Liver (tissue), 9 donors: ENCODE measurements around the gene RANBP1. TPM values are rescaled to one million over a fixed set of nuclear protein-coding genes. Genes with fewer than 3 reads are reported as not detected.

Experiments used
- DNase-seq: peaks from one replicate; pipeline ENCODE4 v3.0.0-alpha.2; 2017; ENCODE audit warnings: low spot score
- H3K27ac ChIP-seq, 2 donors: one replicate each; pipeline ENCODE4 v1.7.0; 2013; ENCODE audit warnings: inconsistent platforms in 2 of 2, low read length in 2 of 2, control low read depth in 1 of 2, low read depth in 1 of 2, mild to moderate bottlenecking in 1 of 2
- H3K27me3 ChIP-seq, 4 donors: one replicate each; pipeline versions ENCODE4 v1.6.1 to v1.7.0; 2013; ENCODE audit warnings: low read length in 3 of 4, inconsistent platforms in 1 of 4, mild to moderate bottlenecking in 1 of 4, moderate library complexity in 1 of 4; ENCODE audit not compliant: control insufficient read depth in 4 of 4, insufficient read depth in 4 of 4
- H3K36me3 ChIP-seq, 4 donors: one replicate each; pipeline versions ENCODE4 v1.6.1 to v1.7.0; 2013; ENCODE audit warnings: low read length in 3 of 4, mild to moderate bottlenecking in 3 of 4, low read depth in 1 of 4, moderate library complexity in 1 of 4; ENCODE audit not compliant: control insufficient read depth in 4 of 4, insufficient read depth in 3 of 4
- H3K4me1 ChIP-seq, 4 donors: one replicate each; pipeline versions ENCODE4 v1.6.1 to v1.7.0; 2013; ENCODE audit warnings: low read length in 3 of 4, mild to moderate bottlenecking in 3 of 4, moderate library complexity in 1 of 4; ENCODE audit not compliant: control insufficient read depth in 4 of 4, insufficient read depth in 4 of 4
- H3K4me3 ChIP-seq, 3 donors: one replicate each; pipeline versions ENCODE4 v1.6.1 to v1.7.0; 2013; ENCODE audit warnings: low read length in 3 of 3, control low read depth in 1 of 3, low read depth in 1 of 3, mild to moderate bottlenecking in 1 of 3
- H3K9ac ChIP-seq, 2 donors: one replicate each; pipeline ENCODE4 v1.7.0; 2013; ENCODE audit warnings: low read length in 2 of 2, mild to moderate bottlenecking in 2 of 2, moderate library complexity in 2 of 2, control low read depth in 1 of 2, low read depth in 1 of 2
- H3K9me3 ChIP-seq, 4 donors: one replicate each; pipeline versions ENCODE4 v1.6.1 to v1.7.0; 2013; ENCODE audit warnings: low read length in 3 of 4; ENCODE audit not compliant: control insufficient read depth in 4 of 4
- CTCF ChIP-seq: fragments of 150-350 bp; IDR thresholded peaks from 2 replicates; pipeline ENCODE4 v1.5.1; 2017; ENCODE audit warnings: improper control_type of control experiment, low read depth, low read length; ENCODE audit not compliant: missing input control
- EGR1 ChIP-seq, 2 donors: IDR thresholded peaks; 2 replicates each; pipeline ENCODE4 v1.6.1; 2016 to 2018; ENCODE audit warnings: antibody characterized with exemption in 2 of 2, low read depth in 2 of 2
- FOXA1 ChIP-seq: IDR thresholded peaks from 2 replicates; pipeline ENCODE4 v1.6.1; 2016; ENCODE audit warnings: antibody characterized with exemption
- GABPA ChIP-seq, 2 donors: IDR thresholded peaks in 1 of 2; conservative IDR thresholded peaks in 1 of 2; 2 replicates each; pipeline ENCODE4 v1.6.1; 2016; ENCODE audit warnings: antibody characterized with exemption in 2 of 2, mild to moderate bottlenecking in 1 of 2, moderate library complexity in 1 of 2
- HNF4A ChIP-seq, 2 donors: conservative IDR thresholded peaks; 2 replicates each; pipeline ENCODE4 v1.6.1; 2016; ENCODE audit warnings: antibody characterized with exemption in 2 of 2, mild to moderate bottlenecking in 2 of 2
- MAX ChIP-seq: IDR thresholded peaks from 2 replicates; pipeline ENCODE4 v1.6.1; 2016; ENCODE audit warnings: antibody characterized with exemption
- REST ChIP-seq: IDR thresholded peaks from 2 replicates; pipeline ENCODE4 v1.6.1; 2016; ENCODE audit warnings: antibody characterized with exemption, mild to moderate bottlenecking
- YY1 ChIP-seq: IDR thresholded peaks from 2 replicates; pipeline ENCODE4 v1.6.1; 2016; ENCODE audit warnings: antibody characterized with exemption, mild to moderate bottlenecking
- ZBTB33 ChIP-seq: IDR thresholded peaks from 2 replicates; pipeline ENCODE4 v1.6.1; 2016; ENCODE audit warnings: antibody characterized with exemption
- WGBS: extraction: QIAGEN DNeasy Blood & Tissue Kit; methylation state at CpG from one replicate; pipeline ENCODE4 v1.1.7; 2013; 5-methylcytosine and 5-hydroxymethylcytosine counted together
- polyA plus RNA-seq, 2 donors: library from polyadenylated mRNA; stranded (reverse) in 1 of 2; unstranded in 1 of 2; fragments of 200-250 nt in 1 of 2; fragments of >200 nt in 1 of 2; fragmentation: Nextera tagmentation in 1 of 2; extraction: Ambion mirVana in 1 of 2; gene quantifications; one replicate each; pipeline versions ENCODE4 v1.2.1 to v1.2.3, GENCODE V29; 2013 to 2015
- total RNA-seq, 2 donors: library from RNA; depleted of rRNA; stranded (reverse); fragments of >200 nt; gene quantifications; one replicate each; pipeline ENCODE4 v1.2.3, GENCODE V29; 2014
- donor health status: healthy.
- donor health status: healthy.
- donor health status: healthy.
- donor health status: healthy.
- donor health status: healthy.

Gene RANBP1
- total and polyA plus RNA-seq, 4 donors = 62.3 to 102 (median 87.8) TPM

- Histone ChIP-seq H3K27me3 (no peaks in the 10 kb centered on the region), H3K4me3 (no peak overlapping the region), H3K4me1 (no peaks in the 10 kb centered on the region), H3K9me3 (no peaks in the 10 kb centered on the region), H3K36me3 (peaks cover 0 to 9% (median 0%) of the 10 kb centered on the region in 4 donors), H3K9ac (no peak overlapping the region), H3K27ac (no peak overlapping the region)
- no peak for DNase-seq
- TF ChIP-seq CTCF (no peak), FOXA1 (no peak), REST (no peak), ZBTB33 (no peak), HNF4A (conservative IDR thresholded peaks at IDR 0.05) (no peak)
- WGBS = 93% methylated on average over 22 of the region's 22 CpGs
These were observed 29.4 kb downstream of the RANBP1 start for GRCh38 chr22:20145206-20145831.

- Histone ChIP-seq H3K27ac (no peak overlapping the region), H3K36me3 (peaks cover 0 to 9% (median 0%) of the 10 kb centered on the region in 4 donors), H3K27me3 (no peaks in the 10 kb centered on the region), H3K4me1 (no peaks in the 10 kb centered on the region), H3K9ac (no peak overlapping the region), H3K4me3 (no peak overlapping the region), H3K9me3 (no peaks in the 10 kb centered on the region)
- WGBS = 96% methylated on average over 21 of the region's 21 CpGs
- TF ChIP-seq MAX (no peak), EGR1 (IDR thresholded peaks at IDR 0.05; ENCODE audit: low read depth in 2 of 2) (no peak), GABPA (IDR thresholded peaks at IDR 0.05 in 1 of 2, conservative IDR thresholded peaks at IDR 0.05 in 1 of 2) (no peak), YY1 (no peak)
- DNase-seq = no peak
These were observed 29.9 kb downstream of the RANBP1 start for GRCh38 chr22:20145832-20146223.
